ENCODE measurements around the gene PCSK7. TPM values are rescaled to one million over a fixed set of nuclear protein-coding genes. Genes with fewer than 3 reads are reported as not detected.

The PCSK7 gene
- total RNA-seq, 2 experiments from 2014 or later: 98.8 to 107 TPM

GRCh38 chr11:117249571-117249970 is 17.7 kb upstream of the PCSK7 start:
- Mint-ChIP-seq H3K9me3 (no peaks in the 10 kb centered on the region), H3K27me3 (no peaks in the 10 kb centered on the region), H3K4me3 (no peak overlapping the region), H3K36me3 (ENCODE audit: low read depth) (peaks cover 25% of the 10 kb centered on the region), H3K4me1 (ENCODE audit: low read depth) (no peaks in the 10 kb centered on the region), H3K27ac (no peak overlapping the region)
- POLR2A ChIA-PET: no interaction called here
- intact Hi-C loops (cut with micrococcal nuclease): no loop called here
- TF ChIP-seq CTCF (IDR thresholded peaks at IDR 0.05): no peak
- CTCF ChIA-PET: no interaction called here
- ATAC-seq (no peak), DNase-seq (no peak)

- Mint-ChIP-seq H3K27ac (no peak overlapping the region), H3K9me3 (no peaks in the 10 kb centered on the region), H3K4me1 (ENCODE audit: low read depth) (no peaks in the 10 kb centered on the region), H3K4me3 (no peak overlapping the region), H3K36me3 (ENCODE audit: low read depth) (peaks cover 25% of the 10 kb centered on the region), H3K27me3 (no peaks in the 10 kb centered on the region)
- DNase-seq (no peak), ATAC-seq (no peak)
- ChIA-PET CTCF (no interaction called here), POLR2A (no interaction called here)
- no peak for TF ChIP-seq CTCF (IDR thresholded peaks at IDR 0.05)
- intact Hi-C loops (cut with micrococcal nuclease): no loop called here
Measured at GRCh38 chr11:117248341-117248740, 16.5 kb upstream of the PCSK7 start.

GRCh38 chr11:117239295-117239694 is 7.4 kb upstream of the PCSK7 start:
- POLR2A ChIA-PET: no interaction called here
- intact Hi-C loops (cut with micrococcal nuclease): no loop called here
- ATAC-seq: no peak
- Mint-ChIP-seq H3K27me3 (no peaks in the 10 kb centered on the region), H3K4me1 (ENCODE audit: low read depth) (peaks cover 2% of the 10 kb centered on the region), H3K36me3 (ENCODE audit: low read depth) (peaks cover 11% of the 10 kb centered on the region), H3K27ac (no peak overlapping the region), H3K9me3 (no peaks in the 10 kb centered on the region), H3K4me3 (no peak overlapping the region)
- no peak for DNase-seq
- TF ChIP-seq CTCF (IDR thresholded peaks at IDR 0.05): no peak
- CTCF ChIA-PET: no interaction called here

- H3K27me3 Mint-ChIP-seq: no peaks in the 10 kb centered on the region
- intact Hi-C loops (cut with micrococcal nuclease): no loop called here
- peaks cover 9% of the 10 kb centered on the region for H3K36me3 Mint-ChIP-seq (ENCODE audit: low read depth)
- H3K4me1 Mint-ChIP-seq (ENCODE audit: low read depth): peaks cover 12% of the 10 kb centered on the region
- ATAC-seq (no peak), DNase-seq (no peak)
- ChIA-PET POLR2A (no interaction called here), CTCF (no interaction called here)
- H3K9me3 Mint-ChIP-seq: no peaks in the 10 kb centered on the region
- no peak overlapping the region for H3K4me3 Mint-ChIP-seq
- no peak for TF ChIP-seq CTCF (IDR thresholded peaks at IDR 0.05)
- no peak overlapping the region for H3K27ac Mint-ChIP-seq
Measured at GRCh38 chr11:117238221-117238620, 6.3 kb upstream of the PCSK7 start.

DNA sequence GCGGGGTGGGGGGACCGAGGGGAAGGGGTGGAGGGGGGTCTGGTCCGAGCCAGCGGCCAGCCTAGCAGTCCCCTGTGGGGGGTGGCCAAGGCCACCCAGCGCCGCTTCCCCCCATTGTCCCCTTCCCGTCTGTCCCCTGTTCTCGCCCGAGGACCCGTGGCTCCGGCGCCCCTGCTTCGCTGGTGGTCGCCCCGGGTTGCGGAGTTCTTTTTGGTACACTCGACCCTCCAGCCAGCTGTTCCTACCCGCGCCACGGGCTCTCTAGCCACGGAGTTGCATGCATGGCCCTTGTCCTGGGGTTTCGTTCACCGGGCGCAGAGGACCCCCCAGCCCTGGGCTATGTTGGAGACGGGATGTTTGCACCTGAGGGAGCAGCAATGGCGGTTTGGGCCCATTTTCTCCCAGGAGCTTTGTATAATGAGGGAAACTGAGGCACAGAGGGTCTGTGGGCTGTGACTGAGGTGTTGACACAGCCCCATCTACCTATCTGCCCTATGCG is 1.1 kb upstream of the PCSK7 start:
- no peak for TF ChIP-seq CTCF (IDR thresholded peaks at IDR 0.05)
- ChIA-PET CTCF (interaction anchor here (0.8 to 11.6 kb wide), 2 partner anchors 12 to 53 kb away, joined by 5 to 125 read pairs; partner anchors contain the start of gene SIDT2), POLR2A (interaction anchor here (1.2 kb wide), 1 partner anchor 22 kb away, joined by 3 read pairs; no protein-coding TSS in a partner anchor)
- Mint-ChIP-seq H3K27me3 (no peaks in the 10 kb centered on the region), H3K27ac (peak overlapping the region; percentile 83), H3K4me3 (peak overlapping the region; percentile 82), H3K9me3 (no peaks in the 10 kb centered on the region), H3K36me3 (ENCODE audit: low read depth) (peaks cover 21% of the 10 kb centered on the region), H3K4me1 (ENCODE audit: low read depth) (peaks cover 34% of the 10 kb centered on the region)
- intact Hi-C loops (cut with micrococcal nuclease): loop anchor here (5.0 kb wide), 2 partner anchors 34 to 56 kb away; partner anchors contain the start of gene SIDT2
- DNase-seq (peak; percentile 24), ATAC-seq (no peak)
